T-cell (primary cell): ENCODE results near the gene FOXF1. TPM values are rescaled to one million over a fixed set of nuclear protein-coding genes. Genes with fewer than 3 reads are reported as not detected.

Source experiments
- ATAC-seq, 4 experiments: fragments of 200-7000 bp in 3 of 4; fragments of 150-1000 bp in 1 of 4; cut with Tn5 transposase; replicated peaks in 1 of 4; 1 replicate in 3 of 4; 2 replicates in 1 of 4; pipeline ENCODE4 v1.10.0; 2021; ENCODE audit warnings: moderate library complexity in 3 of 4, mild to moderate bottlenecking in 2 of 4, moderate number of reproducible peaks in 1 of 4
- CTCF ChIA-PET, 2 donors: fragments of 300-600 bp; sonication (Branson Sonifier 250); formaldehyde crosslinking; loops; one replicate each; lab custom pipeline; 2022; ENCODE audit warnings: antibody characterized with exemption in 2 of 2; lab: Charles Lee
- POLR2A ChIA-PET, 2 donors: fragments of 300-600 bp; sonication (Branson Sonifier 250); formaldehyde crosslinking; loops; one replicate each; lab custom pipeline; 2022; ENCODE audit warnings: antibody characterized with exemption in 2 of 2; lab: Charles Lee
- DNase-seq, 35 experiments: peaks; one replicate each; pipeline versions ENCODE4 v3.0.0 to v3.0.0-alpha.2; 2013 to 2023
- H3K27ac ChIP-seq: one replicate; pipeline ENCODE4 v1.5.1; 2013; ENCODE audit warnings: low read length
- H3K27me3 ChIP-seq, 2 experiments: replicated peaks in 1 of 2; 1 replicate in 1 of 2; 2 replicates in 1 of 2; pipeline versions ENCODE4 v1.6.1 to v1.7.0; 2013; ENCODE audit warnings: low read length in 1 of 2, mixed read lengths in 1 of 2; ENCODE audit not compliant: control insufficient read depth in 2 of 2, insufficient read depth in 2 of 2; ENCODE audit errors: extremely low read depth in 1 of 2
- H3K36me3 ChIP-seq, 2 donors: 1 replicate in 1 of 2; 2 replicates in 1 of 2; pipeline versions ENCODE4 v1.6.1 to v1.7.0; 2013; ENCODE audit warnings: low read length in 1 of 2; ENCODE audit not compliant: control insufficient read depth in 2 of 2, insufficient read depth in 1 of 2; ENCODE audit errors: extremely low read depth in 1 of 2
- H3K4me1 ChIP-seq, 2 experiments: 1 replicate in 1 of 2; 2 replicates in 1 of 2; pipeline versions ENCODE4 v1.6.1 to v1.7.0; 2013; ENCODE audit warnings: low read length in 2 of 2, mixed read lengths in 1 of 2; ENCODE audit not compliant: insufficient read depth in 2 of 2, control insufficient read depth in 1 of 2; ENCODE audit errors: extremely low read depth in 1 of 2
- H3K4me3 ChIP-seq, 2 donors: 1 replicate in 1 of 2; 2 replicates in 1 of 2; pipeline versions ENCODE4 v1.5.1 to v1.7.0; 2013; ENCODE audit warnings: mild to moderate bottlenecking in 2 of 2, low read length in 1 of 2, moderate library complexity in 1 of 2; ENCODE audit not compliant: control insufficient read depth in 1 of 2; ENCODE audit errors: extremely low read depth in 1 of 2
- H3K9me3 ChIP-seq: 2 replicates; pipeline ENCODE4 v1.7.0; 2013
- H3K27ac Mint-ChIP-seq, 2 donors: one replicate each; pipeline ENCODE4 v1.8.0; 2020 to 2021; ENCODE audit warnings: mild to moderate bottlenecking in 2 of 2, mixed read lengths in 2 of 2
- H3K27me3 Mint-ChIP-seq, 2 donors: one replicate each; pipeline ENCODE4 v1.8.0; 2021 to 2022; ENCODE audit warnings: mixed read lengths in 2 of 2
- H3K36me3 Mint-ChIP-seq: one replicate; pipeline ENCODE4 v1.8.0; 2021; ENCODE audit warnings: mixed read lengths
- H3K4me1 Mint-ChIP-seq, 3 donors: one replicate each; pipeline ENCODE4 v1.8.0; 2020 to 2022; ENCODE audit warnings: mixed read lengths in 3 of 3, mild to moderate bottlenecking in 1 of 3
- H3K4me3 Mint-ChIP-seq, 3 donors: one replicate each; pipeline ENCODE4 v1.8.0; 2020 to 2022; ENCODE audit warnings: mild to moderate bottlenecking in 3 of 3, mixed read lengths in 3 of 3, moderate library complexity in 3 of 3
- H3K9me3 Mint-ChIP-seq, 3 donors: one replicate each; pipeline ENCODE4 v1.8.0; 2020 to 2022; ENCODE audit warnings: mixed read lengths in 3 of 3
- WGBS: methylation state at CpG from one replicate; pipeline ENCODE4 v1.1.5; 2013; ENCODE audit warnings: missing lambda C conversion rate; ENCODE audit not compliant: insufficient coverage; 5-methylcytosine and 5-hydroxymethylcytosine counted together
- total RNA-seq, 35 experiments: library from RNA in 6 of 35; stranded (reverse) in 6 of 35; fragments of 120-200 nt in 1 of 35; gene quantifications; one replicate each; pipeline versions ENCODE4 v1.2.1 to v1.2.4 and lab custom pipeline; 2013 to 2026

The FOXF1 gene
- total RNA-seq, 5 donors from 2014 or later (not counting 1 experiment from before 2014, with no cell fraction given), result 0.15 TPM; not detected in 4

DNA sequence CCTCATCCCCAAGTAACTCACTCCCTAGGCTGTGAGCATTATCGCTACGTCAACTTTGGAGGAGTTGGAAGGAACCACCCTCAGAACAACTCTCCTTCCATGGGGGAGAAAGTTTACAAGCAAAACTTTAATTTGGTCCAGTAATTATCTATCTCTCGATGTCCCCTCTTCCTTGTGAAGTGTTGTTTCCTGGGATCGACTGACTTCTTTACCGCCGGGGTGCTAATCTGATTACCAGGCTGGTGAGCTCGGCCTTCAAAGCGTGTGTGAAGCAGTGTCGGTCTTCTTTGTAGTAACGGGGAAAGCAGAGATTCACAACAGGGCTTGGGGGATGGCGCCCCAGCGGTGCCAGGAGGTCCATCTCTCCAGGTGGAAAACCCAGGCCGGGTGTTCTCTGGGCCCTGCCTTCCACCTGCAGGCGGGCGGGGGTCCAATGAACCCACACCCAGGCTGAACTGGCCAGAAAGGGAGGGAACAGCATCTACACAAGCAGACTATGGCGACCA lies 14.5 kb upstream of the FOXF1 start:
- DNase-seq, result no peak
- peaks cover 29 to 78% of the 10 kb centered on the region in 2 experiments for H3K27me3 ChIP-seq
- H3K27ac Mint-ChIP-seq, result no peak overlapping the region

GRCh38 chr16:86496262-86496928 lies 13.9 kb upstream of the FOXF1 start:
- H3K4me1 ChIP-seq, result no peaks in the 10 kb centered on the region
- Mint-ChIP-seq H3K27me3 (peaks cover 58 to 80% of the 10 kb centered on the region in 2 donors), H3K4me1 (no peaks in the 10 kb centered on the region), H3K4me3 (no peak overlapping the region), H3K9me3 (no peaks in the 10 kb centered on the region), H3K36me3 (no peaks in the 10 kb centered on the region), H3K27ac (no peak overlapping the region)
- H3K36me3 ChIP-seq, result no peaks in the 10 kb centered on the region
- H3K27me3 ChIP-seq, result peaks cover 34 to 80% of the 10 kb centered on the region in 2 experiments
- no peak for DNase-seq
- H3K9me3 ChIP-seq, result no peaks in the 10 kb centered on the region
- CTCF ChIA-PET, result no interaction called here
- WGBS, result 12% methylated on average over 20 of the region's 34 CpGs
- no peak for ATAC-seq
- H3K4me3 ChIP-seq, result no peak overlapping the region
- POLR2A ChIA-PET, result no interaction called here
- H3K27ac ChIP-seq, result no peak overlapping the region

More for the DNA sequence above, 14.5 kb upstream of the FOXF1 start:
- Mint-ChIP-seq H3K36me3 (no peaks in the 10 kb centered on the region), H3K9me3 (no peaks in the 10 kb centered on the region), H3K4me1 (no peaks in the 10 kb centered on the region), H3K4me3 (no peak overlapping the region), H3K27me3 (peaks cover 58 to 80% of the 10 kb centered on the region in 2 donors)
- Histone ChIP-seq H3K4me1 (no peaks in the 10 kb centered on the region), H3K36me3 (no peaks in the 10 kb centered on the region), H3K4me3 (no peak overlapping the region), H3K9me3 (no peaks in the 10 kb centered on the region), H3K27ac (no peak overlapping the region)
- ChIA-PET CTCF (no interaction called here), POLR2A (no interaction called here)
- WGBS, result 7% methylated on average over 11 of the region's 16 CpGs
- ATAC-seq, result no peak

DNA sequence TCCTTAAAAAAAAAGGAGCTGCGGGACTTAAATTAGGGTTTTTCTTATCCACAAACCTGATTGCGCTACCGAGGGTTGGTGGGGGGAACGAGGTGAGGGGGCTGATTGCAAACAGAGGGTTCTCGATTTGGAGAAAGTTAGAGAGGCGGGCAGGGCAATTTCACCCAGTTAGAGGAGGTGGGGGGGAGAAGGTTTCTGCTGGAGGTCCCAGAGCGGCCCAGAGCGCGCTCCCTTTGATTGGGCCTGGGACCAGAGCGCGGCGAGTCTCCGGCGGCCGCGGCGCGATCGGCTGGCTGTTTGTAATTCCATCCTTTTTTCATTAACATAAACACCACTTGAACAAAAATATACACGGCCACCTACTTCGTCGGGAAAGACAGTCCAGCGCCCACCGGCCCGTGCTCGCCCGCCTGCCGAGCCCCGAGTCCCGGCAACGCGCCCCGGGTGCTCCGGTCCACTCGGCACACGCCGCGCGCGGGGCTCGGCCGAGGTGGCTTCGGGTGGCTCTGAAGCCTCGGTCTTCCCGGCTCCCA lies 13.3 kb upstream of the FOXF1 start:
- Histone ChIP-seq H3K4me3 (no peak overlapping the region), H3K9me3 (no peaks in the 10 kb centered on the region), H3K27ac (no peak overlapping the region), H3K36me3 (no peaks in the 10 kb centered on the region), H3K4me1 (no peaks in the 10 kb centered on the region), H3K27me3 (peaks cover 36 to 82% of the 10 kb centered on the region in 2 experiments)
- ATAC-seq (no peak), DNase-seq (no peak)
- no peaks in the 10 kb centered on the region for H3K4me1 Mint-ChIP-seq
- no peak overlapping the region for H3K27ac Mint-ChIP-seq
- no peaks in the 10 kb centered on the region for H3K9me3 Mint-ChIP-seq
- POLR2A ChIA-PET, result no interaction called here
- CTCF ChIA-PET, result no interaction called here
- H3K27me3 Mint-ChIP-seq, result peaks cover 57 to 77% of the 10 kb centered on the region in 2 donors
- no peaks in the 10 kb centered on the region for H3K36me3 Mint-ChIP-seq
- 6% methylated on average over 35 of the region's 45 CpGs for WGBS
- H3K4me3 Mint-ChIP-seq, result no peak overlapping the region

- WGBS, result 16% methylated on average over 21 of the region's 44 CpGs
- CTCF ChIA-PET, result no interaction called here
- Histone ChIP-seq H3K36me3 (no peaks in the 10 kb centered on the region), H3K9me3 (no peaks in the 10 kb centered on the region), H3K4me1 (no peaks in the 10 kb centered on the region), H3K27ac (no peak overlapping the region), H3K4me3 (no peak overlapping the region), H3K27me3 (peaks cover 35 to 87% of the 10 kb centered on the region in 2 experiments)
- Mint-ChIP-seq H3K9me3 (no peaks in the 10 kb centered on the region), H3K4me3 (no peak overlapping the region), H3K27me3 (peaks cover 58 to 77% of the 10 kb centered on the region in 2 donors), H3K4me1 (no peaks in the 10 kb centered on the region), H3K27ac (no peak overlapping the region), H3K36me3 (no peaks in the 10 kb centered on the region)
- DNase-seq (no peak), ATAC-seq (no peak)
- POLR2A ChIA-PET, result no interaction called here
These were observed 12.7 kb upstream of the FOXF1 start for GRCh38 chr16:86497551-86498021.

GRCh38 chr16:86498155-86498670 lies 12.1 kb upstream of the FOXF1 start:
- no peak overlapping the region for H3K27ac Mint-ChIP-seq
- DNase-seq, result no peak

GRCh38 chr16:86498671-86499439 lies 11.5 kb upstream of the FOXF1 start:
- Mint-ChIP-seq H3K36me3 (no peaks in the 10 kb centered on the region), H3K4me1 (no peaks in the 10 kb centered on the region), H3K27me3 (peaks cover 60 to 80% of the 10 kb centered on the region in 2 donors), H3K4me3 (no peak overlapping the region), H3K9me3 (no peaks in the 10 kb centered on the region), H3K27ac (no peak overlapping the region)
- H3K27me3 ChIP-seq, result peaks cover 39 to 88% of the 10 kb centered on the region in 2 experiments
- ATAC-seq (no peak), DNase-seq (no peak)
- 5% methylated on average over 56 of the region's 61 CpGs for WGBS
- ChIA-PET CTCF (no interaction called here), POLR2A (no interaction called here)
- no peaks in the 10 kb centered on the region for H3K9me3 ChIP-seq
- H3K4me1 ChIP-seq, result no peaks in the 10 kb centered on the region
- H3K4me3 ChIP-seq, result no peak overlapping the region
- no peaks in the 10 kb centered on the region for H3K36me3 ChIP-seq
- H3K27ac ChIP-seq, result no peak overlapping the region

More at GRCh38 chr16:86498155-86498670, 12.1 kb upstream of the FOXF1 start:
- H3K27me3 ChIP-seq, result peaks cover 36 to 86% of the 10 kb centered on the region in 2 experiments
- H3K4me1 ChIP-seq, result no peaks in the 10 kb centered on the region
- no peaks in the 10 kb centered on the region for H3K9me3 ChIP-seq
- no peak overlapping the region for H3K4me3 ChIP-seq
- ChIA-PET CTCF (no interaction called here), POLR2A (no interaction called here)
- H3K9me3 Mint-ChIP-seq, result no peaks in the 10 kb centered on the region
- H3K4me3 Mint-ChIP-seq, result no peak overlapping the region
- H3K36me3 Mint-ChIP-seq, result no peaks in the 10 kb centered on the region
- ATAC-seq, result no peak
- H3K27ac ChIP-seq, result no peak overlapping the region
- H3K36me3 ChIP-seq, result no peaks in the 10 kb centered on the region
- H3K27me3 Mint-ChIP-seq, result peaks cover 60 to 78% of the 10 kb centered on the region in 2 donors
- no peaks in the 10 kb centered on the region for H3K4me1 Mint-ChIP-seq
- WGBS, result 6% methylated on average over 24 of the region's 29 CpGs
